SH-SY5Y (cell line): ENCODE results near the gene ZMIZ1.

Experiments
- GATA2 ChIP-seq: IDR thresholded peaks from 2 replicates; pipeline ENCODE4 v1.6.1; 2011; ENCODE audit warnings: mild to moderate bottlenecking, low read depth, low read length
- GATA3 ChIP-seq: IDR thresholded peaks from 2 replicates; pipeline ENCODE4 v1.6.1; 2011; ENCODE audit warnings: low read depth, mild to moderate bottlenecking, low read length, moderate library complexity

GRCh38 chr10:79360499-79361342 lies 292.0 kb downstream of the ZMIZ1 start:
- TF ChIP-seq GATA2 (no peak), GATA3 (no peak)
